BJ (cell line): ENCODE data around the gene ZBTB44. TPM values are rescaled to one million over a fixed set of nuclear protein-coding genes. Genes with fewer than 3 reads are reported as not detected.
"Not testable (repeated sequence)": the region's sequence is repeated elsewhere in the genome, so short reads cannot be mapped to it uniquely, and the experiment has no call there.

Experiments
- CTCF ChIA-PET: fragments of 350-600 bp; formaldehyde crosslinking; extraction: SDS; loops from one replicate; lab custom pipeline; 2021; ENCODE audit warnings: antibody characterized with exemption, inconsistent platforms; lab: Yijun Ruan, JAX
- POLR2A ChIA-PET: fragments of 300-600 bp; sonication (Branson Sonifier 250); formaldehyde crosslinking; extraction: SDS; loops from one replicate; lab custom pipeline; 2021; ENCODE audit warnings: antibody characterized with exemption; lab: Charles Lee
- DNase-seq: peaks from one replicate; pipeline ENCODE4 v3.0.0-alpha.2; 2011; ENCODE audit warnings: low read depth
- H3K27me3 ChIP-seq: 2 replicates; pipeline ENCODE4 v1.6.0; 2011; ENCODE audit warnings: low read length; ENCODE audit not compliant: control insufficient read depth, insufficient read depth
- H3K36me3 ChIP-seq: 2 replicates; pipeline ENCODE4 v1.5.1; 2011; ENCODE audit warnings: low read length; ENCODE audit not compliant: control insufficient read depth, insufficient read depth
- H3K4me3 ChIP-seq: 2 replicates; pipeline ENCODE4 v1.5.1; 2011; ENCODE audit warnings: low read depth, mild to moderate bottlenecking, control low read depth, low read length
- CTCF ChIP-seq: IDR thresholded peaks from 2 replicates; pipeline ENCODE4 v1.5.1; 2011; ENCODE audit warnings: low read depth, mild to moderate bottlenecking, control low read depth, inconsistent platforms, low read length, moderate library complexity; ENCODE audit not compliant: insufficient read depth
- polyA plus RNA-seq: library from polyadenylated mRNA; depleted of rRNA; stranded (reverse); fragments of >200 nt; gene quantifications from 2 replicates; pipeline ENCODE4 v1.2.3, GENCODE V29; 2011

Gene ZBTB44
- polyA plus RNA-seq, 1 experiment: 11.5 TPM

- CTCF ChIA-PET: no interaction called here
- Histone ChIP-seq H3K27me3 (no peaks in the 10 kb centered on the region), H3K36me3 (no peaks in the 10 kb centered on the region), H3K4me3 (no peak overlapping the region)
- POLR2A ChIA-PET: no interaction called here
- TF ChIP-seq CTCF: no peak
- DNase-seq: no peak
Measured at GRCh38 chr11:130340671-130341319, 26.1 kb upstream of the ZBTB44 start.

DNA sequence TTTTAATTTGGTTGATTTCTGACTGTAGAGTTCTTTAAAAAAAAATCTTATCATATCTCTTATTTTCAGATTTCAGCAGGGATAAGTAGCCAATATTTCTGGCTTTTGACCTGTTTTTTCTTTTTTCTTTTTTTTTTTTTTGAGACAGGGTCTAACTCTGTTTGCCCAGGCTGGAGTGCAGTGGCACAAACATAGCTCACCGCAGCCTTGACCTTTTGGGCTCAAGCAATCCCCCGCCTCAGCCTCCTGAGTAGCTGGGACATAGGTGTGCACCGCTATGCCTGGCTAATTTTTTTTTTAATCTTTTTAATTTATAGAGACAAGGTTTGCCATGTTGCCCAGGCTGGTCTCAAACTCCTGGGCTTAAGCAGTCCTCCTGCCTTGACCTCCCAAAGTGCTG, 23.9 kb upstream of the ZBTB44 start:
- no peaks in the 10 kb centered on the region for H3K36me3 ChIP-seq
- no peak for TF ChIP-seq CTCF
- H3K27me3 ChIP-seq: no peaks in the 10 kb centered on the region
- DNase-seq: no peak
- no peak overlapping the region for H3K4me3 ChIP-seq
- ChIA-PET CTCF (interaction anchor here (1.3 kb wide), 1 partner anchor 9 kb away, joined by 3 read pairs; no protein-coding TSS in a partner anchor), POLR2A (no interaction called here)

DNA sequence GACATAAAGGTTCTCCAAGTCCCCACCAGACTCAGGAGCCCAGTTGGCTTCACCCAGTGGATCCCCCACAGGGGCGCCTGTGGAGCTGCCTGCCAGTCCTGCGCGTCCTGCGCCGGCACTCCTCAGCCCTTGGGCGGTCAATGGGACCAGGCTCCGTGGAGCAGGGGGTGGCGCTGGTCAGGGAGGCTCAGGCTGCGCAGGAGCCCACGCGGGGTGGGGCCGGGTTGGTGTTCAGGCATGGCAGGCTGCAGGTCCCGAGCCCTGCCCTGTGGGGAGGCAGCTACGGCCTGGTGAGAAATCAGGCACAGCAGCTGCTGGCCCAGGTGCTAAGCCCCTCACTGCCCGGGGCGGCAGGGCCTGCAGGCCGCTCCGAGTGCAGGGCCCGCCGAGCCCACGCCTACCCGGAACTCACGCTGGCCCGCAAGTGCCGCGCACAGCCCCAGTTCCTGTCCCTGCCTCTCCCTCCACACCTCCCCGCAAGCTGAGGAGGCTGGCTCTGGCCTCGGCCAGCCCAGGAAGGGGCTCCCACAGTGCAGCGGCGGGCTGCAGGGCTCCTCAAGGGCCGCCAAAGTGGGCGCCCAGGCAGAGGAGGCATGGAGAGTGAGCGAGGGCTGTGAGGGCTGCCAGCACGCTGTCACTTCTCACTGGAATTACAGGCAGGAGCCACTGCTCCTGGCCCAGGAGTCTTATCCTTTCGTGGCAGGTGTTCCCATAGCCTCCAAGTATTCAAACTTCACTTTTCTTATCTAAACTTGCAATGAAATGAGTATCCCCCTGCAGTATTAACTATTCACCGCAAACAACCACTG, 22.8 kb upstream of the ZBTB44 start:
- ChIA-PET CTCF (no interaction called here), POLR2A (no interaction called here)
- TF ChIP-seq CTCF: no peak
- H3K4me3 ChIP-seq: no peak overlapping the region
- no peak for DNase-seq
- no peaks in the 10 kb centered on the region for H3K27me3 ChIP-seq
- no peaks in the 10 kb centered on the region for H3K36me3 ChIP-seq

- POLR2A ChIA-PET, CTCF ChIA-PET: not testable (repeated sequence)
Measured at GRCh38 chr11:130331397-130331796, 16.7 kb upstream of the ZBTB44 start.

GRCh38 chr11:130330101-130330684, 15.5 kb upstream of the ZBTB44 start:
- no peak for DNase-seq
- H3K4me3 ChIP-seq: no peak overlapping the region
- ChIA-PET POLR2A (no interaction called here), CTCF (interaction anchor here (1.2 kb wide), 1 partner anchor 118 kb away, joined by 3 read pairs; no protein-coding TSS in a partner anchor)
- peaks cover 2% of the 10 kb centered on the region; the same call in 1 of the 2 replicates for H3K27me3 ChIP-seq
- TF ChIP-seq CTCF: no peak
- no peaks in the 10 kb centered on the region for H3K36me3 ChIP-seq

More at GRCh38 chr11:130331397-130331796, 16.7 kb upstream of the ZBTB44 start:
- not testable (repeated sequence) for H3K27me3 ChIP-seq, H3K4me3 ChIP-seq, H3K36me3 ChIP-seq, DNase-seq
